Measurements from ENCODE around the gene DQX1. TPM values are rescaled to one million over a fixed set of nuclear protein-coding genes. Genes with fewer than 3 reads are reported as not detected.

Gene DQX1
- total and polyA plus RNA-seq, 9 of the 15 experiments (the other 6 are each of a cell fraction or from before 2014, with no cell fraction given) = 0.04 to 0.38 (median 0.18) TPM; not detected in 1

GRCh38 chr2:74507145-74507925 is 18.7 kb downstream of the DQX1 start, which contains the start of gene PCGF1 (continued):
- TF ChIP-seq SMAD1 (IDR thresholded peaks at IDR 0.05; ENCODE audit: low read depth, low read length, partially characterized antibody) (no peak), NUFIP1 (IDR thresholded peaks at IDR 0.05; ENCODE audit: partially characterized antibody) (no peak), PHF20 (IDR thresholded peaks at IDR 0.05; ENCODE audit: partially characterized antibody) (peak; percentile 72), RB1 (IDR thresholded peaks at IDR 0.05; ENCODE audit: low read depth) (peak; percentile 19; the same call in 1 of the 2 replicates), U2AF2 (optimal IDR thresholded peaks at IDR 0.05; ENCODE audit: low read depth, low read length) (no peak), ZZZ3 (IDR thresholded peaks at IDR 0.05) (no peak), POLR2G (IDR thresholded peaks at IDR 0.05; ENCODE audit: low read depth, low read length) (peak; percentile 82), SRSF1 (IDR thresholded peaks at IDR 0.05; ENCODE audit: low read depth, low read length) (no peak), CAMTA2 (CRISPR knock-in tag; conservative IDR thresholded peaks at IDR 0.05) (no peak), RFX1 (IDR thresholded peaks at IDR 0.05) (peak; percentile 98), FOXJ2 (tag; IDR thresholded peaks at IDR 0.05) (no peak), TAF9B (IDR thresholded peaks at IDR 0.05; ENCODE audit: partially characterized antibody) (peak; percentile 79), SIX5 (IDR thresholded peaks at IDR 0.05; ENCODE audit: borderline replicate concordance in 1 of 2, insufficient read depth in 1 of 2, low read depth in 1 of 2, low read length in 2 of 2) (no peak), POLR2AphosphoS5 (IDR thresholded peaks at IDR 0.05; ENCODE audit: control insufficient read depth, insufficient read depth, low read depth, low read length) (peak; percentile 67; the same call in 1 of the 2 replicates), CREB5 (CRISPR knock-in tag; IDR thresholded peaks at IDR 0.05) (no peak), ZBTB9 (CRISPR knock-in tag; IDR thresholded peaks at IDR 0.05) (no peak; the same call in 1 of the 2 replicates), IRF9 (tag; IDR thresholded peaks at IDR 0.05) (no peak), SMC3 (conservative IDR thresholded peaks at IDR 0.05; ENCODE audit: insufficient read depth, low read depth, low read length) (0 out of 2 replicates have a peak, but pooled peaks have one; percentile 23)
- TF ChIP-seq, protein P1, sequence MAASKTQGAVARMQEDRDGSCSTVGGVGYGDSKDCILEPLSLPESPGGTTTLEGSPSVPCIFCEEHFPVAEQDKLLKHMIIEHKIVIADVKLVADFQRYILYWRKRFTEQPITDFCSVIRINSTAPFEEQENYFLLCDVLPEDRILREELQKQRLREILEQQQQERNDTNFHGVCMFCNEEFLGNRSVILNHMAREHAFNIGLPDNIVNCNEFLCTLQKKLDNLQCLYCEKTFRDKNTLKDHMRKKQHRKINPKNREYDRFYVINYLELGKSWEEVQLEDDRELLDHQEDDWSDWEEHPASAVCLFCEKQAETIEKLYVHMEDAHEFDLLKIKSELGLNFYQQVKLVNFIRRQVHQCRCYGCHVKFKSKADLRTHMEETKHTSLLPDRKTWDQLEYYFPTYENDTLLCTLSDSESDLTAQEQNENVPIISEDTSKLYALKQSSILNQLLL (CRISPR knock-in tag; IDR thresholded peaks at IDR 0.05; ENCODE audit: borderline replicate concordance) = no peak
- TF ChIP-seq, protein P2, sequence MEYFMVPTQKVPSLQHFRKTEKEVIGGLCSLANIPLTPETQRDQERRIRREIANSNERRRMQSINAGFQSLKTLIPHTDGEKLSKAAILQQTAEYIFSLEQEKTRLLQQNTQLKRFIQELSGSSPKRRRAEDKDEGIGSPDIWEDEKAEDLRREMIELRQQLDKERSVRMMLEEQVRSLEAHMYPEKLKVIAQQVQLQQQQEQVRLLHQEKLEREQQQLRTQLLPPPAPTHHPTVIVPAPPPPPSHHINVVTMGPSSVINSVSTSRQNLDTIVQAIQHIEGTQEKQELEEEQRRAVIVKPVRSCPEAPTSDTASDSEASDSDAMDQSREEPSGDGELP (CRISPR knock-in tag; IDR thresholded peaks at IDR 0.05; ENCODE audit: borderline replicate concordance) = peak; percentile 65; the same call in 1 of the 2 replicates

Measured in K562 (cell line).